Activated CD4-positive, alpha-beta T cell treated with anti-CD3 and anti-CD28 coated beads, Interleukin-2, amount 10 ng/mL, durations not matched to agents 7 days and 5 days (primary cell): Measurements from ENCODE around the gene F12. TPM values are rescaled to one million over a fixed set of nuclear protein-coding genes. Genes with fewer than 3 reads are reported as not detected.
"Not testable (repeated sequence)": the region's sequence is repeated elsewhere in the genome, so short reads cannot be mapped to it uniquely, and the experiment has no call there.

ENCODE experiments used
- CTCF ChIA-PET: fragments of 350-600 bp; sonication (Branson Sonifier 250); formaldehyde crosslinking; loops from one replicate; lab custom pipeline; 2021; ENCODE audit warnings: antibody characterized with exemption; lab: Charles Lee
- POLR2A ChIA-PET: fragments of 350-600 bp; sonication (Branson Sonifier 250); formaldehyde crosslinking; loops from one replicate; lab custom pipeline; 2021; ENCODE audit warnings: antibody characterized with exemption; lab: Charles Lee
- DNase-seq: peaks from one replicate; pipeline ENCODE4 v3.0.0-alpha.2; 2020
- H3K27ac Mint-ChIP-seq: one replicate; pipeline ENCODE4 v1.8.0; 2021; ENCODE audit warnings: mild to moderate bottlenecking, moderate library complexity, mixed read lengths
- H3K27me3 Mint-ChIP-seq: one replicate; pipeline ENCODE4 v1.8.0; 2021; ENCODE audit warnings: mixed read lengths
- H3K36me3 Mint-ChIP-seq: one replicate; pipeline ENCODE4 v1.8.0; 2021; ENCODE audit warnings: low read depth, mixed read lengths
- H3K4me1 Mint-ChIP-seq: one replicate; pipeline ENCODE4 v1.8.0; 2021; ENCODE audit warnings: mixed read lengths
- H3K4me3 Mint-ChIP-seq: one replicate; pipeline ENCODE4 v1.8.0; 2021; ENCODE audit warnings: mild to moderate bottlenecking, moderate library complexity, mixed read lengths
- H3K9me3 Mint-ChIP-seq: one replicate; pipeline ENCODE4 v1.8.0; 2021; ENCODE audit warnings: mixed read lengths
- total RNA-seq, 2 experiments: library from RNA; stranded (reverse); gene quantifications; one replicate each; pipeline ENCODE4 v1.2.3, GENCODE V29; 2021

Gene F12
- total RNA-seq, 2 experiments from 2014 or later: 0.22 to 0.60 TPM

GRCh38 chr5:177419046-177419445 is 9.7 kb upstream of the F12 start:
- CTCF ChIA-PET: interaction anchor here (1.0 to 53.2 kb wide), 4 partner anchors 13 to 50 kb away, joined by 3 to 1643 read pairs (median 154); partner anchors contain the start of genes DBN1, F12, PFN3 and PRR7

GRCh38 chr5:177417081-177417480 is 7.7 kb upstream of the F12 start:
- DNase-seq, H3K4me3 Mint-ChIP-seq, H3K36me3 Mint-ChIP-seq, H3K27me3 Mint-ChIP-seq, H3K9me3 Mint-ChIP-seq, H3K27ac Mint-ChIP-seq, POLR2A ChIA-PET: not testable (repeated sequence)
- peaks cover 29% of the 10 kb centered on the region for H3K4me1 Mint-ChIP-seq
- CTCF ChIA-PET: interaction anchor here (1.6 to 53.2 kb wide), 4 partner anchors 9 to 42 kb away, joined by 3 to 1643 read pairs (median 158); partner anchors contain the start of genes DBN1, F12, PFN3 and PRR7

More at GRCh38 chr5:177419046-177419445, 9.7 kb upstream of the F12 start:
- H3K27me3 Mint-ChIP-seq: no peaks in the 10 kb centered on the region
- no peak overlapping the region for H3K4me3 Mint-ChIP-seq
- peaks cover 2% of the 10 kb centered on the region for H3K9me3 Mint-ChIP-seq
- no peak for DNase-seq
- POLR2A ChIA-PET: no interaction called here
- peaks cover 3% of the 10 kb centered on the region for H3K36me3 Mint-ChIP-seq
- no peak overlapping the region for H3K27ac Mint-ChIP-seq
- H3K4me1 Mint-ChIP-seq: peaks cover 14% of the 10 kb centered on the region

- Mint-ChIP-seq H3K27me3 (no peaks in the 10 kb centered on the region), H3K4me1 (peaks cover 40% of the 10 kb centered on the region), H3K9me3 (no peaks in the 10 kb centered on the region), H3K27ac (no peak overlapping the region), H3K36me3 (no peaks in the 10 kb centered on the region), H3K4me3 (no peak overlapping the region)
- ChIA-PET POLR2A (no interaction called here), CTCF (interaction anchor here (1.1 to 53.2 kb wide), 4 partner anchors 9 to 44 kb away, joined by 3 to 1643 read pairs (median 158); partner anchors contain the start of genes DBN1, F12, PFN3 and PRR7)
- no peak for DNase-seq
These were observed 5.1 kb upstream of the F12 start for GRCh38 chr5:177414481-177414880.

GRCh38 chr5:177412603-177413233 is 3.4 kb upstream of the F12 start:
- POLR2A ChIA-PET: no interaction called here
- no peaks in the 10 kb centered on the region for H3K9me3 Mint-ChIP-seq
- peak overlapping the region; percentile 20 for H3K4me3 Mint-ChIP-seq
- H3K27me3 Mint-ChIP-seq: peaks cover under 1% of the 10 kb centered on the region
- no peaks in the 10 kb centered on the region for H3K36me3 Mint-ChIP-seq
- peaks cover 41% of the 10 kb centered on the region for H3K4me1 Mint-ChIP-seq
- CTCF ChIA-PET: interaction anchor here (1.2 to 53.2 kb wide), 4 partner anchors 7 to 46 kb away, joined by 3 to 1643 read pairs (median 154); partner anchors contain the start of genes DBN1, F12, PFN3 and PRR7
- H3K27ac Mint-ChIP-seq: peak overlapping the region; percentile 39
- no peak for DNase-seq

- Mint-ChIP-seq H3K27me3 (peaks cover 6% of the 10 kb centered on the region), H3K4me3 (no peak overlapping the region), H3K4me1 (peaks cover 45% of the 10 kb centered on the region), H3K9me3 (no peaks in the 10 kb centered on the region), H3K36me3 (no peaks in the 10 kb centered on the region), H3K27ac (no peak overlapping the region)
- no peak for DNase-seq
- ChIA-PET POLR2A (no interaction called here), CTCF (interaction anchor here (0.6 to 53.2 kb wide), 4 partner anchors 13 to 48 kb away, joined by 3 to 1643 read pairs (median 154); partner anchors contain the start of genes DBN1, GRK6 and PRR7)
These were observed 1.2 kb upstream of the F12 start for GRCh38 chr5:177410575-177410974.

GRCh38 chr5:177405805-177406204 is 3.6 kb downstream of the F12 start:
- H3K27ac Mint-ChIP-seq: no peak overlapping the region
- no peaks in the 10 kb centered on the region for H3K9me3 Mint-ChIP-seq
- H3K27me3 Mint-ChIP-seq: peaks cover 30% of the 10 kb centered on the region
- H3K4me3 Mint-ChIP-seq: no peak overlapping the region
- peaks cover 44% of the 10 kb centered on the region for H3K4me1 Mint-ChIP-seq
- DNase-seq: no peak
- no peaks in the 10 kb centered on the region for H3K36me3 Mint-ChIP-seq
- ChIA-PET POLR2A (no interaction called here), CTCF (interaction anchor here (0.9 to 53.2 kb wide), 6 partner anchors 14 to 53 kb away, joined by 3 to 1643 read pairs (median 94); partner anchors contain the start of genes DBN1, GRK6 and PRR7)

GRCh38 chr5:177405312-177405711 is 4.1 kb downstream of the F12 start:
- peaks cover 30% of the 10 kb centered on the region for H3K27me3 Mint-ChIP-seq
- no peak overlapping the region for H3K27ac Mint-ChIP-seq
- H3K4me3 Mint-ChIP-seq: peak overlapping the region; percentile 41
- ChIA-PET CTCF (interaction anchor here (0.9 to 53.2 kb wide), 9 partner anchors 14 to 105 kb away, joined by 3 to 1643 read pairs (median 6); partner anchors contain the start of genes DBN1, GRK6 and PRR7), POLR2A (no interaction called here)
- no peak for DNase-seq
- H3K4me1 Mint-ChIP-seq: peaks cover 39% of the 10 kb centered on the region
- no peaks in the 10 kb centered on the region for H3K36me3 Mint-ChIP-seq
- H3K9me3 Mint-ChIP-seq: no peaks in the 10 kb centered on the region

- Mint-ChIP-seq H3K4me1 (peaks cover 39% of the 10 kb centered on the region), H3K27me3 (peaks cover 30% of the 10 kb centered on the region), H3K27ac (peak overlapping the region; percentile 50), H3K9me3 (no peaks in the 10 kb centered on the region), H3K36me3 (no peaks in the 10 kb centered on the region), H3K4me3 (peak overlapping the region; percentile 41)
- DNase-seq: no peak
- ChIA-PET CTCF (interaction anchor here (0.6 to 53.2 kb wide), 33 partner anchors 9 to 449 kb away, joined by 3 to 1643 read pairs (median 5); partner anchors contain the start of genes DBN1, FGFR4, GRK6 and LMAN2), POLR2A (interaction anchor here (0.7 to 1.4 kb wide), 3 partner anchors 40 to 48 kb away, joined by 3 to 4 read pairs (median 4); no protein-coding TSS in a partner anchor)
These were observed 4.7 kb downstream of the F12 start for GRCh38 chr5:177404641-177405179.

GRCh38 chr5:177403792-177404640 is 5.3 kb downstream of the F12 start:
- H3K4me1 Mint-ChIP-seq: peaks cover 36% of the 10 kb centered on the region
- peak; percentile 87 for DNase-seq
- H3K27ac Mint-ChIP-seq: peak overlapping the region; percentile 36
- H3K36me3 Mint-ChIP-seq: no peaks in the 10 kb centered on the region
- CTCF ChIA-PET: interaction anchor here (0.6 to 53.2 kb wide), 38 partner anchors 8 to 450 kb away, joined by 3 to 1643 read pairs (median 4); partner anchors contain the start of genes DBN1, FGFR4, GRK6 and LMAN2
- H3K9me3 Mint-ChIP-seq: no peaks in the 10 kb centered on the region
- POLR2A ChIA-PET: interaction anchor here (0.7 to 1.4 kb wide), 3 partner anchors 41 to 48 kb away, joined by 3 to 4 read pairs (median 4); no protein-coding TSS in a partner anchor
- H3K27me3 Mint-ChIP-seq: peaks cover 30% of the 10 kb centered on the region
- H3K4me3 Mint-ChIP-seq: peak overlapping the region; percentile 64

- Mint-ChIP-seq H3K4me3 (peak overlapping the region; percentile 64), H3K27ac (peak overlapping the region; percentile 74), H3K36me3 (no peaks in the 10 kb centered on the region), H3K4me1 (peaks cover 36% of the 10 kb centered on the region), H3K27me3 (peaks cover 30% of the 10 kb centered on the region), H3K9me3 (no peaks in the 10 kb centered on the region)
- DNase-seq: peak; percentile 39
- POLR2A ChIA-PET: interaction anchor here (1.4 kb wide), 1 partner anchor 42 kb away, joined by 4 read pairs; no protein-coding TSS in a partner anchor
- CTCF ChIA-PET: interaction anchor here (0.7 to 53.2 kb wide), 27 partner anchors 7 to 289 kb away, joined by 3 to 1643 read pairs (median 6); partner anchors contain the start of genes DBN1, GRK6, LMAN2 and PRR7
These were observed 6.1 kb downstream of the F12 start for GRCh38 chr5:177403102-177403791.
